HepG2 (cell line): ENCODE measurements around the gene HEPACAM. TPM values are rescaled to one million over a fixed set of nuclear protein-coding genes. Genes with fewer than 3 reads are reported as not detected.

ENCODE experiments used
- CCDC6 ChIP-seq: sonication (generic); formaldehyde crosslinking; IDR thresholded peaks from 2 replicates; pipeline ENCODE4 v1.8.1; 2022; ENCODE audit warnings: mild to moderate bottlenecking, missing genetic modification reagents, moderate library complexity
- CEBPG ChIP-seq: IDR thresholded peaks from 2 replicates; pipeline ENCODE4 v1.6.1; 2016
- FOXK1 ChIP-seq: sonication (generic); formaldehyde crosslinking; IDR thresholded peaks from 2 replicates; pipeline ENCODE4 v1.4.0; 2020; ENCODE audit warnings: low read depth, missing genetic modification reagents, borderline replicate concordance
- GATA4 ChIP-seq: sonication (generic); IDR thresholded peaks from 2 replicates; pipeline ENCODE4 v1.6.1; 2016; ENCODE audit warnings: antibody characterized with exemption, low read depth, borderline replicate concordance
- GFI1 ChIP-seq: sonication (generic); formaldehyde crosslinking; IDR thresholded peaks from 2 replicates; pipeline ENCODE4 v1.5.0; 2020; ENCODE audit warnings: missing genetic modification reagents, mild to moderate bottlenecking, borderline replicate concordance
- HMGXB4 ChIP-seq, 2 experiments: sonication (generic) in 1 of 2; formaldehyde crosslinking in 1 of 2; IDR thresholded peaks; 2 replicates each; pipeline versions ENCODE4 v1.4.0 to v1.6.1; 2018 to 2020; ENCODE audit warnings: missing genetic modification reagents in 2 of 2, borderline replicate concordance in 1 of 2, low read depth in 1 of 2, mild to moderate bottlenecking in 1 of 2, missing biosample characterization in 1 of 2
- HNF1A ChIP-seq, 2 experiments: sonication (generic) in 1 of 2; formaldehyde crosslinking in 1 of 2; IDR thresholded peaks; 2 replicates each; pipeline versions ENCODE4 v1.4.0 to v1.6.1; 2016 to 2020; ENCODE audit warnings: borderline replicate concordance in 1 of 2, low read depth in 1 of 2, mild to moderate bottlenecking in 1 of 2, missing genetic modification reagents in 1 of 2
- ISL2 ChIP-seq: sonication (generic); formaldehyde crosslinking; IDR thresholded peaks from 2 replicates; pipeline ENCODE4 v1.5.0; 2020; ENCODE audit warnings: missing genetic modification reagents
- MIXL1 ChIP-seq: IDR thresholded peaks from 2 replicates; pipeline ENCODE4 v1.6.1; 2016
- MLX ChIP-seq: IDR thresholded peaks from 2 replicates; pipeline ENCODE4 v1.6.1; 2016
- NFYB ChIP-seq: sonication (generic); formaldehyde crosslinking; IDR thresholded peaks from 2 replicates; pipeline ENCODE4 v1.4.0; 2020; ENCODE audit warnings: missing genetic modification reagents
- NR2F6 ChIP-seq, 2 experiments: IDR thresholded peaks; 2 replicates each; pipeline ENCODE4 v1.6.1; 2016; ENCODE audit warnings: antibody characterized with exemption in 1 of 2, mild to moderate bottlenecking in 1 of 2
- ZBTB7B ChIP-seq: sonication (generic); formaldehyde crosslinking; IDR thresholded peaks from 2 replicates; pipeline ENCODE4 v1.4.0; 2020; ENCODE audit warnings: missing genetic modification reagents
- ZNF20 ChIP-seq: sonication (generic); formaldehyde crosslinking; IDR thresholded peaks from 2 replicates; pipeline ENCODE4 v1.4.0; 2020; ENCODE audit warnings: mild to moderate bottlenecking, moderate library complexity, missing genetic modification reagents
- ZNF710 ChIP-seq: sonication (generic); formaldehyde crosslinking; IDR thresholded peaks from 2 replicates; pipeline ENCODE4 v1.5.0; 2020; ENCODE audit warnings: mild to moderate bottlenecking, missing genetic modification reagents, borderline replicate concordance
- ZNF878 ChIP-seq: sonication (generic); formaldehyde crosslinking; IDR thresholded peaks from 2 replicates; pipeline ENCODE4 v1.8.1; 2023; ENCODE audit warnings: mild to moderate bottlenecking, missing genetic modification reagents, moderate library complexity
- polyA plus RNA-seq, 8 experiments: library from polyadenylated mRNA; depleted of rRNA in 3 of 8; stranded (reverse) in 7 of 8; unstranded in 1 of 8; fragments of >200 nt; fragmentation: Illumina TruSeq in 4 of 8; extraction: Trizol in 4 of 8; gene quantifications; 2 replicates each; pipeline versions ENCODE4 v1.2.1 to v1.2.3, GENCODE V29; 2011 to 2016; ENCODE audit warnings: low read depth in 4 of 8, missing spikeins in 1 of 8, mixed read lengths in 1 of 8; ENCODE audit not compliant: insufficient read depth in 1 of 8
- total RNA-seq, 5 experiments: library from RNA; depleted of rRNA; stranded (reverse); fragments of >200 nt; fragmentation: Illumina TruSeq; extraction: Trizol; gene quantifications; 2 replicates each; pipeline ENCODE4 v1.2.3, GENCODE V29; 2016; ENCODE audit warnings: low read depth in 1 of 5

Gene HEPACAM
- total and polyA plus RNA-seq, 2 of the 13 experiments (the other 11 are each of a cell fraction or from before 2014, with no cell fraction given), result 66.9 to 121 TPM

GRCh38 chr11:124942466-124943253 lies 6.8 kb upstream of the HEPACAM start (continued):
- TF ChIP-seq HNF1A (IDR thresholded peaks at IDR 0.05; ENCODE audit: low read depth), result no peak
- peak; percentile 41; the same call in 1 of the 2 replicates for TF ChIP-seq HNF1A (CRISPR knock-in tag; IDR thresholded peaks at IDR 0.05; ENCODE audit: borderline replicate concordance)
- peak; percentile 35; the same call in 1 of the 2 replicates for TF ChIP-seq MLX (CRISPR knock-in tag)
- TF ChIP-seq ZNF20 (CRISPR knock-in tag), result no peak
- peak; percentile 71; the same call in 1 of the 2 replicates for TF ChIP-seq ZBTB7B (CRISPR knock-in tag)
- TF ChIP-seq ZNF710 (CRISPR knock-in tag), result peak; percentile 57; the same call in 1 of the 2 replicates
- peak; percentile 71 for TF ChIP-seq GFI1 (CRISPR knock-in tag)
- TF ChIP-seq CEBPG (CRISPR knock-in tag), result peak; percentile 18; the same call in 1 of the 2 replicates
- 0 out of 2 replicates have a peak, but pooled peaks have one; percentile 26 for TF ChIP-seq CCDC6 (CRISPR knock-in tag)
- TF ChIP-seq HMGXB4 (CRISPR knock-in tag; IDR thresholded peaks at IDR 0.05; ENCODE audit: borderline replicate concordance in 1 of 2, low read depth in 1 of 2), result peak in 1 of 2 experiments; percentile 41; a peak in 1 of 4 replicates
- 0 out of 2 replicates have a peak, but pooled peaks have one; percentile 22 for TF ChIP-seq FOXK1 (CRISPR knock-in tag)
- TF ChIP-seq MIXL1, result peak; percentile 17; the same call in 1 of the 2 replicates
- no peak; the same call in 1 of the 2 replicates for TF ChIP-seq NR2F6 (IDR thresholded peaks at IDR 0.05)
- TF ChIP-seq NR2F6 (CRISPR knock-in tag; IDR thresholded peaks at IDR 0.05), result 0 out of 2 replicates have a peak, but pooled peaks have one; percentile 24
- TF ChIP-seq ISL2 (CRISPR knock-in tag), result peak; percentile 81
- peak; percentile 67; the same call in 1 of the 2 replicates for TF ChIP-seq ZNF878
- no peak for TF ChIP-seq NFYB
- TF ChIP-seq GATA4, result peak; percentile 65; the same call in 1 of the 2 replicates
